ENCODE measurements around the gene TRUB2. TPM values are rescaled to one million over a fixed set of nuclear protein-coding genes. Genes with fewer than 3 reads are reported as not detected.

TRUB2 gene
- total and polyA plus RNA-seq, 2 of the 13 experiments (the other 11 are each of a cell fraction or from before 2014, with no cell fraction given), result 22.3 to 41.2 TPM

GRCh38 chr9:128275198-128276007 lies 46.8 kb downstream of the TRUB2 start, which contains the start of gene GOLGA2:
Gene GOLGA2, minus strand, starts transcription at chr9:128276007. Its CDS starts 31 bp downstream, at chr9:128275976.
- Histone ChIP-seq H3K9ac (ENCODE audit: insufficient read depth, low read depth, low read length) (peak within 1 kb of the TSS; percentile 94), H3K9me3 (ENCODE audit: low read length) (no peaks in the 10 kb centered on the region), H3K27me3 (ENCODE audit: control insufficient read depth in 1 of 2, insufficient read depth in 2 of 2, low read length in 2 of 2) (no peaks in the 10 kb centered on the region; a peak in 1 of 5 replicates), H3K36me3 (replicated peaks in 1 of 2; ENCODE audit: control insufficient read depth in 1 of 2, insufficient read depth in 2 of 2, low read length in 2 of 2) (peaks cover 8 to 27% of the 10 kb centered on the region in 2 experiments; a peak in 3 of 5 replicates), H3K79me2 (ENCODE audit: insufficient read depth, low read length) (peaks cover 30% of the 10 kb centered on the region), H4K20me1 (ENCODE audit: insufficient read depth, low read length) (0 out of 2 replicates have a peak, but pooled peaks cover 5% of the 10 kb centered on the region), H3K4me2 (ENCODE audit: low read depth, low read length) (peak within 1 kb of the TSS; percentile 93), H2AFZ (ENCODE audit: low read length) (peak within 1 kb of the TSS; percentile 28), H3K27ac (ENCODE audit: extremely low read length, insufficient read depth, low read length) (peak within 1 kb of the TSS; percentile 85), H3K4me3 (replicated peaks in 1 of 3; ENCODE audit: insufficient read depth in 1 of 3, low read depth in 2 of 3, low read length in 3 of 3) (peak within 1 kb of the TSS; percentile 91 to 98 (median 96)), H3K4me1 (ENCODE audit: insufficient read depth, low read length) (peaks cover 29% of the 10 kb centered on the region)
- BruUV-seq (replicated peaks), result no TSS peak
- ATAC-seq, result peak; percentile 73
- peak; percentile 56 for DNase-seq (ENCODE audit: low spot score)
- intact Hi-C loops (cut with micrococcal nuclease; ENCODE audit: unreplicated experiment), result no loop called here
- WGBS (ENCODE audit: low lambda C conversion rate), result 0% methylated on average over 11 of the region's 57 CpGs
- CTCF ChIA-PET (ENCODE audit: low intra/inter-chr PET ratio, low total read pairs), result no interaction called here
- in situ Hi-C loops (cut with HindIII; ENCODE audit: extremely low pct_ligation_motif_present, low pct_unique_long_range_greater_than_20kb), result no loop called here
- POLR2A ChIA-PET, result interaction anchor here (0.7 to 2.1 kb wide), 24 partner anchors 8 to 279 kb away, joined by 3 to 21 read pairs (median 4); partner anchors contain the start of genes BBLN, CERCAM, GLE1 and SPTAN1
- FAIRE-seq, result peak; percentile 8
- no peak for TF ChIP-seq ZNF776 (CRISPR knock-in tag; IDR thresholded peaks at IDR 0.05)
- TF ChIP-seq TBL1XR1 (IDR thresholded peaks at IDR 0.05; ENCODE audit: borderline replicate concordance, low read length, partially characterized antibody), result no peak
- TF ChIP-seq REXO4 (CRISPR knock-in tag; IDR thresholded peaks at IDR 0.05; ENCODE audit: borderline replicate concordance), result no peak
- TF ChIP-seq ZSCAN21 (CRISPR knock-in tag; IDR thresholded peaks at IDR 0.05; ENCODE audit: borderline replicate concordance), result no peak
- TF ChIP-seq ATAD3A (CRISPR knock-in tag; IDR thresholded peaks at IDR 0.05), result no peak
- TF ChIP-seq HMGXB3 (CRISPR knock-in tag; IDR thresholded peaks at IDR 0.05; ENCODE audit: borderline replicate concordance), result 0 out of 2 replicates have a peak, but pooled peaks have one; percentile 5
- TF ChIP-seq AGO1 (IDR thresholded peaks at IDR 0.05; ENCODE audit: low read depth, low read length, poor library complexity, severe bottlenecking), result no peak
- no peak for TF ChIP-seq ZNF674 (CRISPR knock-in tag; IDR thresholded peaks at IDR 0.05; ENCODE audit: low read depth)
- no peak for TF ChIP-seq FOXC1 (CRISPR knock-in tag; IDR thresholded peaks at IDR 0.05; ENCODE audit: borderline replicate concordance)
- TF ChIP-seq ZSCAN30 (CRISPR knock-in tag; IDR thresholded peaks at IDR 0.05), result no peak
- TF ChIP-seq ZNF772 (CRISPR knock-in tag; IDR thresholded peaks at IDR 0.05), result 0 out of 2 replicates have a peak, but pooled peaks have one; percentile 47
- no peak for TF ChIP-seq DMTF1 (CRISPR knock-in tag; IDR thresholded peaks at IDR 0.05)
